Motor neuron (in vitro differentiated cells): ENCODE results near the gene PITPNM2. TPM values are rescaled to one million over a fixed set of nuclear protein-coding genes. Genes with fewer than 3 reads are reported as not detected.

ENCODE experiments used
- ATAC-seq, 8 experiments: fragments of 200-7000 bp; cut with Tn5 transposase; replicated peaks in 6 of 8; 2 replicates each; pipeline ENCODE4 v1.8.0; 2021; ENCODE audit warnings: mild to moderate bottlenecking in 8 of 8, moderate library complexity in 8 of 8
- H3K27ac ChIP-seq, 2 donors: fragments of 250-450 bp; sonication (Bioruptor Pico); 2 replicates each; pipeline ENCODE4 v1.9.0; 2021; ENCODE audit warnings: antibody characterized with exemption in 2 of 2, mild to moderate bottlenecking in 2 of 2, moderate library complexity in 1 of 2
- H3K4me1 ChIP-seq, 2 donors: fragments of 250-450 bp; sonication (Bioruptor Pico); replicated peaks in 1 of 2; 2 replicates each; pipeline ENCODE4 v1.6.1; 2021; ENCODE audit warnings: antibody characterized with exemption in 2 of 2, mild to moderate bottlenecking in 2 of 2, moderate library complexity in 1 of 2
- H3K4me3 ChIP-seq, 5 donors: fragments of 250-450 bp; sonication (Bioruptor Pico); 2 replicates each; pipeline ENCODE4 v1.9.0; 2021; ENCODE audit warnings: antibody characterized with exemption in 5 of 5, mild to moderate bottlenecking in 5 of 5, moderate library complexity in 4 of 5
- WGBS, 10 experiments: fragments of 450-650 bp; shearing (Covaris generic); methylation state at CpG; one replicate each; pipeline ENCODE4 v1.0.0; 2022; 5-methylcytosine and 5-hydroxymethylcytosine counted together
- in situ Hi-C, 9 experiments: fragments of 400-800 bp; cut with MboI; loops; one replicate each; pipeline ENCODE4 v1.15.0; 2021; ENCODE audit warnings: low sequenced_read_pairs in 9 of 9, low pct_unique_long_range_greater_than_20kb in 2 of 9; ENCODE audit not compliant: unreplicated experiment in 9 of 9
- total RNA-seq, 8 experiments: library from RNA; unstranded; fragments of 300-600 nt; gene quantifications; 2 replicates each; pipeline versions ENCODE4 v1.2.3 to v1.2.4, GENCODE V29; 2022

The PITPNM2 gene
- total RNA-seq, 8 experiments from 2014 or later: 1.5 to 11.3 (median 2.4) TPM

GRCh38 chr12:123152833-123153232, 1.9 kb upstream of the PITPNM2 start:
- WGBS, 10 experiments: 65 to 100% (median 84%) methylated on average over 1 to 3 of the region's 3 CpGs; no CpG with 5 or more reads in 2 of the 10 experiments
- Histone ChIP-seq H3K4me3 (no peak overlapping the region), H3K4me1 (peaks cover 3 to 9% of the 10 kb centered on the region in 2 donors), H3K27ac (no peak overlapping the region)
- no peak for ATAC-seq
- in situ Hi-C loops: no loop called here

- 62 to 100% (median 80%) methylated on average over 2 to 8 of the region's 46 CpGs; no CpG with 5 or more reads in 3 of the 10 experiments for WGBS, 10 experiments
- in situ Hi-C loops: no loop called here
- peaks cover 3 to 9% of the 10 kb centered on the region in 2 donors for H3K4me1 ChIP-seq
- H3K4me3 ChIP-seq: peak overlapping the region; percentile 51 to 74 (median 55)
- peak; percentile 12 to 48 (median 30) for ATAC-seq
- peak overlapping the region in 1 of 2 donors; percentile 21 for H3K27ac ChIP-seq
These were observed 866 bp upstream of the PITPNM2 start for GRCh38 chr12:123151457-123152454.

- Histone ChIP-seq H3K27ac (no peak overlapping the region), H3K4me3 (peak overlapping the region; percentile 51 to 74 (median 55)), H3K4me1 (peaks cover 3 to 9% of the 10 kb centered on the region in 2 donors)
- 50% methylated on average over 2 of the region's 54 CpGs; no CpG with 5 or more reads in 9 of the 10 experiments for WGBS, 10 experiments
- in situ Hi-C loops: no loop called here
- peak in 6 of 8 experiments; percentile 49 to 58 (median 52) for ATAC-seq
These were observed 581 bp downstream of the PITPNM2 start for GRCh38 chr12:123150275-123150743.

GRCh38 chr12:123149501-123150274, 1.2 kb downstream of the PITPNM2 start:
- peak overlapping the region; percentile 51 to 74 (median 55) for H3K4me3 ChIP-seq
- no peak for ATAC-seq

GRCh38 chr12:123149088-123149487, 1.8 kb downstream of the PITPNM2 start:
- H3K27ac ChIP-seq: no peak overlapping the region
- 60% methylated on average over 1 of the region's 3 CpGs; no CpG with 5 or more reads in 9 of the 10 experiments for WGBS, 10 experiments
- in situ Hi-C loops: no loop called here
- H3K4me1 ChIP-seq: peaks cover 3 to 9% of the 10 kb centered on the region in 2 donors
- ATAC-seq: no peak
- H3K4me3 ChIP-seq: peak overlapping the region in 1 of 5 donors; percentile 54

More at GRCh38 chr12:123149501-123150274, 1.2 kb downstream of the PITPNM2 start:
- in situ Hi-C loops: no loop called here
- no peak overlapping the region for H3K27ac ChIP-seq
- 56 to 100% (median 73%) methylated on average over 1 to 9 of the region's 22 CpGs; no CpG with 5 or more reads in 4 of the 10 experiments for WGBS, 10 experiments
- H3K4me1 ChIP-seq: peaks cover 3 to 9% of the 10 kb centered on the region in 2 donors

- 67 to 96% (median 80%) methylated on average over 3 to 4 of the region's 5 CpGs; no CpG with 5 or more reads in 5 of the 10 experiments for WGBS, 10 experiments
- Histone ChIP-seq H3K4me1 (peaks cover 3 to 9% of the 10 kb centered on the region in 2 donors), H3K4me3 (no peak overlapping the region), H3K27ac (no peak overlapping the region)
- in situ Hi-C loops: no loop called here
- no peak for ATAC-seq
These were observed 2.2 kb downstream of the PITPNM2 start for GRCh38 chr12:123148655-123149054.

- ATAC-seq: no peak
- Histone ChIP-seq H3K4me1 (peaks cover 3 to 9% of the 10 kb centered on the region in 2 donors), H3K27ac (no peak overlapping the region), H3K4me3 (no peak overlapping the region)
- in situ Hi-C loops: no loop called here
- WGBS, 10 experiments: 67 to 100% (median 83%) methylated on average over 2 to 7 of the region's 9 CpGs; no CpG with 5 or more reads in 1 of the 10 experiments
These were observed 2.7 kb downstream of the PITPNM2 start for GRCh38 chr12:123148223-123148622.

GRCh38 chr12:123145211-123145610, 5.7 kb downstream of the PITPNM2 start:
- WGBS, 10 experiments: 69 to 100% (median 80%) methylated on average over 1 to 2 of the region's 2 CpGs; no CpG with 5 or more reads in 7 of the 10 experiments
- H3K4me1 ChIP-seq: peaks cover 24 to 29% of the 10 kb centered on the region in 2 donors
- no peak overlapping the region for H3K27ac ChIP-seq
- in situ Hi-C loops: no loop called here
- no peak for ATAC-seq
- H3K4me3 ChIP-seq: no peak overlapping the region

GRCh38 chr12:123143736-123144461, 7.0 kb downstream of the PITPNM2 start:
- in situ Hi-C loops: no loop called here
- ATAC-seq: no peak
- WGBS, 10 experiments: 80 to 90% (median 85%) methylated on average over 1 to 4 of the region's 4 CpGs; no CpG with 5 or more reads in 6 of the 10 experiments

GRCh38 chr12:123142921-123143735, 7.8 kb downstream of the PITPNM2 start:
- H3K4me3 ChIP-seq: no peak overlapping the region
- H3K4me1 ChIP-seq: peaks cover 29 to 33% of the 10 kb centered on the region in 2 donors
- in situ Hi-C loops: no loop called here
- no peak overlapping the region for H3K27ac ChIP-seq
- ATAC-seq: peak in 5 of 8 experiments; percentile 6 to 45 (median 7)
- 84 to 100% (median 100%) methylated on average over 1 to 6 of the region's 11 CpGs; no CpG with 5 or more reads in 4 of the 10 experiments for WGBS, 10 experiments

More at GRCh38 chr12:123143736-123144461, 7.0 kb downstream of the PITPNM2 start:
- Histone ChIP-seq H3K4me1 (peaks cover 29 to 33% of the 10 kb centered on the region in 2 donors), H3K27ac (no peak overlapping the region), H3K4me3 (no peak overlapping the region)

GRCh38 chr12:123142518-123142840, 8.4 kb downstream of the PITPNM2 start:
- WGBS, 10 experiments: 17 to 100% (median 60%) methylated on average over 1 to 5 of the region's 5 CpGs; no CpG with 5 or more reads in 2 of the 10 experiments
- in situ Hi-C loops: no loop called here
- no peak for ATAC-seq
- Histone ChIP-seq H3K4me3 (no peak overlapping the region), H3K4me1 (peaks cover 29 to 33% of the 10 kb centered on the region in 2 donors), H3K27ac (no peak overlapping the region)
